Measurements from ENCODE around the gene EDA.

The EDA gene

DNA sequence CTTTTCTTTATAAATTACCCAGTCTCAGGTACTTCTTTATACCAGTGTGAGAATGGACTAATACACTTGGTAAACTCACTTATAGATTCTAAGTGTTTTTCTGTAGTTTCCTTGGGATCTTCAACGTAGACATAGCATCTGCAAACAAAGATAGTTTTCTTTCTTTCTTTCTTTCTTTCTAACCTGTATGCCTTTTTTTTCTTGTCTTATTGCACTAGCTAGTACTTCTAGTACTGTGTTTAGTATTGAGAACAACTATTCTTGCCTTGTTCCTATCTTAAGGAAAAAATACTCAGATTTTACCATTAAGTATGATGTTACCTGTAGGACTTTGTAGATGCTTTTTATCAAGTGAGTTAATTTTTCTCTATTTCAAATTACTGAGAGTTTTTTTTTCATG lies 102.2 kb downstream of the EDA start:
- DNase-seq (ENCODE audit: extremely low spot score), result no peak
- ChIA-PET POLR2A (no interaction called here), CTCF (no interaction called here)
- TF ChIP-seq, protein P1, sequence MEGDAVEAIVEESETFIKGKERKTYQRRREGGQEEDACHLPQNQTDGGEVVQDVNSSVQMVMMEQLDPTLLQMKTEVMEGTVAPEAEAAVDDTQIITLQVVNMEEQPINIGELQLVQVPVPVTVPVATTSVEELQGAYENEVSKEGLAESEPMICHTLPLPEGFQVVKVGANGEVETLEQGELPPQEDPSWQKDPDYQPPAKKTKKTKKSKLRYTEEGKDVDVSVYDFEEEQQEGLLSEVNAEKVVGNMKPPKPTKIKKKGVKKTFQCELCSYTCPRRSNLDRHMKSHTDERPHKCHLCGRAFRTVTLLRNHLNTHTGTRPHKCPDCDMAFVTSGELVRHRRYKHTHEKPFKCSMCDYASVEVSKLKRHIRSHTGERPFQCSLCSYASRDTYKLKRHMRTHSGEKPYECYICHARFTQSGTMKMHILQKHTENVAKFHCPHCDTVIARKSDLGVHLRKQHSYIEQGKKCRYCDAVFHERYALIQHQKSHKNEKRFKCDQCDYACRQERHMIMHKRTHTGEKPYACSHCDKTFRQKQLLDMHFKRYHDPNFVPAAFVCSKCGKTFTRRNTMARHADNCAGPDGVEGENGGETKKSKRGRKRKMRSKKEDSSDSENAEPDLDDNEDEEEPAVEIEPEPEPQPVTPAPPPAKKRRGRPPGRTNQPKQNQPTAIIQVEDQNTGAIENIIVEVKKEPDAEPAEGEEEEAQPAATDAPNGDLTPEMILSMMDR (IDR thresholded peaks at IDR 0.05; ENCODE audit: control extremely low read depth, extremely low read depth, low read depth, missing control alignments), result no peak

DNA sequence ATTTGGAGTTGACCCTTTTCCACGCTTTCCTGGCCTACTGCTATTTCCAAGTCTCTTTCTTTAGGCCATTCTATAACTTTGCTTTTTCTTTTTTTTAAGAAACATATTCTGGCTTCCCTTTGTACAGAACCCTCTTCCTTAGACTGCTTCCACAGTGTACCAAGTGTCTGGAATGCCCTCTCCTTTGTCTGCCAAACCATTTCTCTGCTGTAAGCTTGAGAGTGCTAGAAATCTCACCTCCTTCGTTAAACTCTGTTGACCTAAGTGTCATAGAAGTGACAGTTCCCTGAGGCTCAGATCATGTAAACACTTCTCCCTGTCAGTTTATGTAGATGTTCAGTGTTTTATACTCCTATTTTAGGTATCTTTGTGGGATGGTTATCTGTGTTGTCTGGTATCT lies 108.4 kb downstream of the EDA start:
- no peak for DNase-seq (ENCODE audit: extremely low spot score)
- TF ChIP-seq, protein P1 (IDR thresholded peaks at IDR 0.05; ENCODE audit: control extremely low read depth, extremely low read depth, low read depth, missing control alignments), result no peak
- POLR2A ChIA-PET, result no interaction called here
- CTCF ChIA-PET, result no interaction called here

DNA sequence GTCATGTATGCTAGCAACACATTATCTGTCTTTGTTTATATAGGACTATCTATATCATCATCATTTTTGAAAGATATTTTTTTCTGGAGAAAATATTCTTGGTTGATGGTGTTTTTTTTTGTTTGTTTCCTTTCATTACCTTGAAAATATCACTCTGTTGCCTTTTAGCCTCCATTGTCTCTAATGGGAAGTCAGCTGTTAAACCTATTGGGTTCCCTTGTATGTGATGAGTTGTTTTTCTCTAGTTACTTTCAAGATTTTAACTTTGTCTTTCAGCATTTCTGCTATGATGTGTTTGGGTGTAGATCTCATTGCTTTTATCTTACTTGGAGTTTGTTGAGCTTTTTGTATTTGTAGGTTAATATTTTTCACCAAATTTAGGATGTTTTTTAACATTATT lies 124.4 kb downstream of the EDA start:
- DNase-seq (ENCODE audit: extremely low spot score), result no peak
- ChIA-PET CTCF (no interaction called here), POLR2A (no interaction called here)
- TF ChIP-seq, protein P1 (IDR thresholded peaks at IDR 0.05; ENCODE audit: control extremely low read depth, extremely low read depth, low read depth, missing control alignments), result no peak

DNA sequence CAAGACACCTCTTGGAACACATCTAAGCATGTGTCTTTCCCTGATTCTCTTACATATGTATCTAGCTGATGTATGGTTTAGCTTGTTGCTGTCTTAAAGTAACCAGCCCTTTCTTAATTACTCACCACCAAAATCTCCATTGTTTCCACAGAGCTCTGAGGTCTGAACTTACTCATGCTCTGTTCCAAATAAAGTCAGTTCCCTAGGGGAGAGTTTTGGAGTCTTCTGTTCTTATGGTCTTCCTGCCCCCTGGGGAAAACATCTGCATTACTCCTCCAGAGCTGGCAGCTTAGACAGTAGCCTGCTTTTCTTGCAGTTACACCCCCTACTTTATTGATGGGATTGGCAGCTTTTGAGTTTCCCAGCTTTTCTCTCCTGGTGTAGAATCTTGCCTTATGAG lies 125.8 kb downstream of the EDA start:
- ChIA-PET CTCF (no interaction called here), POLR2A (no interaction called here)
- TF ChIP-seq, protein P1 (IDR thresholded peaks at IDR 0.05; ENCODE audit: control extremely low read depth, extremely low read depth, low read depth, missing control alignments), result no peak
- no peak for DNase-seq (ENCODE audit: extremely low spot score)

DNA sequence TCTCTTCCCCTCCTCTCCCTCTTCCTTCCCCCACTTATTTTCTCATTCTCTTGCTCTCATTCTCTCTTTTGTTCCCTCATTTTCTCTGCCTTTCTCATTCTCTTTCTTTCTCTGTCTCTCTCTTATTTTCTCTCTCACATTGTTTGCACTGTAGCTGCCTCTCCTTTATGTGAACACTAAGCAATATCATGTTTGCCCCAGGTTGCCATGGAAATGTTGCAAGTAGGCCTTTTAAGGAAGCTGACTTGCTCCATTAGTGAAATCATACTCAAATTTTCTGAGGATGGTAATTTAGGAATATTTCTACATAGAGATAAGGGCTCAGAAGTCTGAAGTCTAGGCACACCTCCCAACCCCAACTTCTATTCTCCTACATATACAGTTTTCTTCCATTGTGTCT lies 130.1 kb downstream of the EDA start:
- CTCF ChIA-PET, result no interaction called here
- POLR2A ChIA-PET, result no interaction called here
- no peak for DNase-seq (ENCODE audit: extremely low spot score)
- TF ChIP-seq, protein P1 (IDR thresholded peaks at IDR 0.05; ENCODE audit: control extremely low read depth, extremely low read depth, low read depth, missing control alignments), result no peak

DNA sequence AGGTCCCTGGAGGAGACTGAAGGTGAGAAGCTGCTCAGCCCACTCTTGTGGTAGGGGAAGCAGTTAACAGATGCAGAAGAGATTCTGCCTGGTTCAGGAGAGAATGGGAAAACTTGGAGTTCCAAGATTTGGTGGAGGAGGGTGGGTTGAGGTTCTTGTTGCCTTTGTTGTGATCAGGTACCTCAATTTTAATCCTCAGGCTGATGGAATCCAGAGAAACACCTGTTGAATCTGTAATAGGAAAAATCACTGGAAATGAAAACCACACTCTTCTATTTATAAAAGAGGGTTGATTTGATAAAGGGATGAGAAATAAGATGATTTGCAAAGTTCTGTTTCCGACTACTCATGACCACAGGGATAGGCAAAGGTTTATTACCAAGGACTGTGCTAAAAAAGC lies 132.1 kb downstream of the EDA start:
- ChIA-PET POLR2A (no interaction called here), CTCF (no interaction called here)
- no peak for DNase-seq (ENCODE audit: extremely low spot score)
- TF ChIP-seq, protein P1 (IDR thresholded peaks at IDR 0.05; ENCODE audit: control extremely low read depth, extremely low read depth, low read depth, missing control alignments), result no peak

DNA sequence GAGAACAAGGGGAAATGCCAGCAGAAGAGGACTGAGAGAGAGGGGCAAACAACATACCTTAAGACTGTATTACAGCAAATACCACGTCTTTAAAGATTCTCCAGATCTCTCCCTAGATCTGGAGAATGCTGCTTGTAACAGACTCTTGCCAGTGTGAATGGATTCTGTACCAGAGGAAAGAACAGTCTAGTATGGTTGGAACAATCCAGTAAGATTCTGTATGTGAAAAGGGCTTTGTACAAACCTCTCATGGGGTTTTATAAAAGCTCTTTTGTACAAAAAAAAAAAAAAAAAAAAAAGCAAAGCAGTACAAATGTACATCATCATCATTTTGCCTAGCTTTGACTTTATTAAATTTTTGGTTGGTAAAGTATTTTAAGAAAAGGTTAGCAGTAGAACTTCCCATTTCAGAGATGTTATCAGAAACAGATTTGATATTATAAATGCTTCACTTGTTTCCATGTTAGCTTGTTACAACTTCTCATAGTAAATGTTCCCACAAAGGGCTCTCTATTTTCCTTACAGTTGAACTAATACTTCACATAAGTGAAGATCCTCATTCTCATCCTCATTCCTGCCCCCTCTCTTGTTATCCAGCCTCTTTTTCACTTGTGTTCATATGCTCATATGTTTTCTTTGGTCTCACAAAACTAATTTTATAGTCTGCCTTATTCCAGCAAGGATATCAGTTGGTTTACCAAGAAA lies 144.2 kb downstream of the EDA start:
- ChIA-PET POLR2A (no interaction called here), CTCF (no interaction called here)
- TF ChIP-seq, protein P1 (IDR thresholded peaks at IDR 0.05; ENCODE audit: control extremely low read depth, extremely low read depth, low read depth, missing control alignments), result no peak
- no peak for DNase-seq (ENCODE audit: extremely low spot score)

Measured in GM10248 (cell line).